Omental fat pad (tissue), 4 donors: ENCODE results near the gene EDAR. TPM values are rescaled to one million over a fixed set of nuclear protein-coding genes. Genes with fewer than 3 reads are reported as not detected.

Experiments
- ATAC-seq: fragments of 150-250 bp; one replicate; pipeline ENCODE4 v1.9.1; 2016; ENCODE audit warnings: mild to moderate bottlenecking, moderate library complexity; ENCODE audit not compliant: low FRiP score
- DNase-seq: peaks from one replicate; pipeline ENCODE4 v3.0.0-alpha.2; 2019; ENCODE audit warnings: low spot score
- total RNA-seq, 4 donors: library from RNA; depleted of rRNA; stranded (reverse); fragments of >200 nt; gene quantifications; one replicate each; pipeline ENCODE4 v1.1.0, GENCODE V29; 2016
- TF ChIP-seq, protein P1 (sequence below), 3 donors: fragments of 450-650 bp; IDR thresholded peaks; one replicate each; pipeline ENCODE4 v1.5.1; 2016 to 2017; ENCODE audit warnings: antibody characterized with exemption in 3 of 3, mild to moderate bottlenecking in 3 of 3, moderate library complexity in 2 of 3

EDAR gene
- total RNA-seq, 4 donors from 2014 or later, result not detected

DNA sequence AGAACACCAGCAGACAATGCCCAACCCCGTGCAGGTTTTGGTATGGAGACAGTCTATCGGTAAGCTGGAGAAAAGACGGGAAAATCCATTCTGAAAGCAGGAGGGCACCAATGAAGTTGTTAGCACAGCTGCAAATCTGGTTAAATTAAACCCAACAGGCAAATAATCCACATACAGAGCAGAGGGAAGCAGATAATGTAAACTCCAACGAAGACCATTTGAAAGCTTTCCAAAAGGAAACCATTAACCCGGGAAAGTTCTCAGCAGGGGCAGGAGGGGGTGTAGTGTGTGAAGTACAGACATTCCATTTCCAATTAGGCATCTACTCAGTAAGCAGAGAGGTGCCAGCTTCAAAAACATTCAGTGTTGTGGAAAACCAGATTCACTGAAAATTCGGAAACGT lies 10.3 kb downstream of the EDAR start:
- ATAC-seq (peak; percentile 43), DNase-seq (no peak)
- TF ChIP-seq, protein P1, sequence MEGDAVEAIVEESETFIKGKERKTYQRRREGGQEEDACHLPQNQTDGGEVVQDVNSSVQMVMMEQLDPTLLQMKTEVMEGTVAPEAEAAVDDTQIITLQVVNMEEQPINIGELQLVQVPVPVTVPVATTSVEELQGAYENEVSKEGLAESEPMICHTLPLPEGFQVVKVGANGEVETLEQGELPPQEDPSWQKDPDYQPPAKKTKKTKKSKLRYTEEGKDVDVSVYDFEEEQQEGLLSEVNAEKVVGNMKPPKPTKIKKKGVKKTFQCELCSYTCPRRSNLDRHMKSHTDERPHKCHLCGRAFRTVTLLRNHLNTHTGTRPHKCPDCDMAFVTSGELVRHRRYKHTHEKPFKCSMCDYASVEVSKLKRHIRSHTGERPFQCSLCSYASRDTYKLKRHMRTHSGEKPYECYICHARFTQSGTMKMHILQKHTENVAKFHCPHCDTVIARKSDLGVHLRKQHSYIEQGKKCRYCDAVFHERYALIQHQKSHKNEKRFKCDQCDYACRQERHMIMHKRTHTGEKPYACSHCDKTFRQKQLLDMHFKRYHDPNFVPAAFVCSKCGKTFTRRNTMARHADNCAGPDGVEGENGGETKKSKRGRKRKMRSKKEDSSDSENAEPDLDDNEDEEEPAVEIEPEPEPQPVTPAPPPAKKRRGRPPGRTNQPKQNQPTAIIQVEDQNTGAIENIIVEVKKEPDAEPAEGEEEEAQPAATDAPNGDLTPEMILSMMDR (IDR thresholded peaks at IDR 0.05), result no peak

DNA sequence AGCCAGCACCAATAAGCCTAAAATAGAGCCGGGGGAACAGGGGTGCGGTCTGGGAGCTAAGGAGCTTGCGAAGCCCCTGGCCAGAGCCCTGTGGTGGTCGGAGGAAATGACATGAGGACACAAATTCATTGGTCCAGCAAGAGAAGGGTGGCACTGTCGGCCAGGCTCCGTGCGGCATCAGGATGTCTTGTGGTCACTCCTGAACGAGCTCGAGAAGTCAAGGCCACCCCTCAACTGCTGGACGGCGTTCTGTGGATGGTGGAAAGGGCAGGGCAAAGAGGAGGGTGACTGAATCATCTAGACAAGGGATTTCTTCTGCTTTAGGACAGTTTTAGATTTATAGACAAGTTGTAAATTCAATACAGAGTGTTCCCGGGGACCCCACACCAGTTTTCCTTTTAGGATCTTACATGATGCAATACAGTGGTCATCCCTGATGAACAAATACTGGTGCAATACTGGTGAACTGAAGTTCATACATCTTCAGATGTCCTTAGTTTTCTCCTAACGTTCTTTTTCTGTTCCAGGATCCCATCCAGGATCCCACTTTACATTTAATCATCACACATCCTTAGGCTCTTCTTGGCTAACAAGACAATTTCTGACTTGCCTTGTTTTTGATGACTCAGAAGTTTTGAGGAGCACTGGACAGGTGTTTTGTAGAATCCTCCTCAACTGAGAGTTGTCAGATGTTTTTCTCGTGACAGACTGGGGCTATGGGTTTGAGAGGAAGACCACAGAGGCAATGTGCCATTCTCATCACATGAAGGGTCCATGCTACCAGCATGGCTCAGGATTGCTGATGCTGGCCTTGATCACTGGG lies 13.2 kb downstream of the EDAR start:
- DNase-seq, result no peak
- ATAC-seq, result no peak
- TF ChIP-seq, protein P1 (IDR thresholded peaks at IDR 0.05), result no peak

DNA sequence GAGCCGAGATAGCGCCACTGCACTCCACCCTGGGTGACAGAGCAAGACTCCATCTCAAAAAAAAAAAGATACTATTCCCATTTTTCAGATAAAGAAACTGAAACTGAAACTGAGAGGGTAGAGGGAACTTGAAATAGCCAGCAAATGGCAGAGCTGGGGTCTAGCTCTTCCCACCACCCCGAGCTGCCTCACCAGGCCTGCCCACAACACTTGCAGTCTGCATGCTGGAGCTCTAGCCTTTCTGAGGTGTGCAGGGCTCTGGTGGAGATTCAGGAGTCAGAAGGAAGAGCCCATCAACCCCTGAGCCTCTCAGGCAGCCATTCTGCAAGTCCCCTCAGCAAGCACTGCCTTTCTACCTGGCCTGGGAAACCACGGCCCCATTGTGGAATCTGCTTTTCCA lies 14.3 kb downstream of the EDAR start:
- no peak for DNase-seq
- no peak for ATAC-seq
- TF ChIP-seq, protein P1 (IDR thresholded peaks at IDR 0.05), result no peak

DNA sequence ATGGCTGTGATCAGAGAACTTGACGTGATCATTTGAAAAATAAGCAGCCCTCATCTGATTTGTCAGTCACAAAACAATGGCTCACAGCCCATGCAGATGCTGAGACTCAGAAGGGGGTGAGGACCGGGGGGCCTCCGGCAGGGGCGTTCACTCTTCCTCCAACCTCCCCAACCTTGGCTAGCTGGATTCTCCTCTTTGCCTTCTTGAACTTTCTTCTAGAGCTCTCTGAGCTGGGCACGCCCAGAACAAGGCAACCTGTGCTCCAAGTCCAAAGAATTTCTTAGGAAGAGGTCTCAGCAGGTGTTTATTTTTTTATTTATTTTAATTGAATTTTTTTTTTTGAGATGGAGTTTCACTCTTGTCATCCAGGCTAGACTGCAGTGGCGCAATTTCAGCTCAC lies 16.4 kb downstream of the EDAR start:
- TF ChIP-seq, protein P1 (IDR thresholded peaks at IDR 0.05), result no peak
- DNase-seq, result no peak
- no peak for ATAC-seq

DNA sequence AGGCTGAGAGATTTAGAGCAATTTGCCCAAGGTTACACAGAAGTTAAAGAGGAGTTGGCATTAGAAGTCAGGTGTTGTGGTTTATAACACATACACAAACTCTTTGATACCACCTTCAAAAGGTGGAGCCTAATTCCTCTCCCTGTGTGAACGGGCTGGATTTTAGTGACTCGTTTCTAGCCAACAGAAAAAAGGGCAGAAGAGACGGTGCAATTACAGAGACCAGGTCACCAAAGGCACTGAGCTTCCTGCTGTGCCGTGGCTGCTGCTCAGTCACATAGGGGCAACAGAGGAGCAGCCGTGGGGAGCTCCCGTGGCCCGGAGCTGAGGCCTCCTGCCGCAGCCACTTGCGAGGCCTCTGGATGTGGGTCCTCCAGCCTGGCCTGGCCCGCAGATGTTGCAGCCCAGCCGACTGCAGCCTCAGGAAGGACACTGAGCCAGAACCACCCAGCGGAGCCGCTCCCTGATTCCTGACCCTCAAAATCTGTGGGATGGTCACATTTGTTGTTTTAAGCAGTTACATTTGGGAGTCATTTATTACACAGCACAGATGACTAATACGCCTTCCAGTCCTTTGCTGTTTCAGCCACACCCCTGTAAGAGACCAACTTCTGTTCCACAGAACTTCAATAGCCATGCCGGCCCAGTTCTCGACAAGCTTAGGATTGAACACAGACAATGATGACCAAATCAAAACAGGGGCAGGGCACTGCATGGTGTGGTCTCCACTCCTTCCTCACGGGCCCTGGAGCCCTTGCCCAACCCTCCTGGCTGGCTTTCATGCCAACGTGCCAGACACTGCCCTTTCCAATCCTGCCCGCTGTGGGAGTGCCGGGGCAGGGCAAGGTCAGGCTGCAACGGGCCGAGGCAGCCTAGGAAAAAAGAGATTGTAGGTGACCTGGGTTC lies 17.1 kb downstream of the EDAR start:
- TF ChIP-seq, protein P1 (IDR thresholded peaks at IDR 0.05), result no peak
- ATAC-seq (peak; percentile 83), DNase-seq (no peak)

DNA sequence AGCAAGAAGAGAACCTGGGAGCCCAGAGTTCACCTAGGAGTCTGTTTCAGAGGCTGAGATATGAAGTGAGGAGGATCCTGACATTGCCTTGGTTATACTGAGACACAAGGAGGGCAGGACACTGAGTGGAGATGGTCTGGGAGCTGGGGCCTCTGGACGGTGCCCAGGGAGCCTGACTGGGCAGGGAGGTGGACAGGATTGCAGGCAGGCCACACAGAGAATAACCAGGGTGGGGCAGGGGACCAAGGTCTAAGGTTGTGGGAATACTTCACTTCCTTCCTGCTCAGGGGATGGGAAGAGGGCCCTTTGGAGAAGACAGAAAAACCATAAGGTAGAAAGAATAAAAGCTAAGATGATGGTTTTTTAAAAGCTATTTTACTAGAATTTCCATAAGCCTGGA lies 18.7 kb downstream of the EDAR start:
- TF ChIP-seq, protein P1 (IDR thresholded peaks at IDR 0.05), result no peak
- ATAC-seq (no peak), DNase-seq (no peak)
